GM18858 (cell line): ENCODE measurements around the gene ETV6.
A peak's percentile ranks its signal among the peaks of the same experiment; 100 is the strongest.
"Not testable (repeated sequence)": the region's sequence is repeated elsewhere in the genome, so short reads cannot be mapped to it uniquely, and the experiment has no call there.

Experiments
- ATAC-seq: cut with Tn5 transposase; IDR thresholded peaks from one replicate; pipeline ENCODE4 v1.9.1; 2021; ENCODE audit not compliant: unreplicated experiment

Gene ETV6

GRCh38 chr12:11649413-11650285, at the start of gene ETV6:
TSS of gene ETV6 (plus strand) at chr12:11649674. CDS start at chr12:11650128, 454 bp downstream.
- ATAC-seq: peak; percentile 30

DNA sequence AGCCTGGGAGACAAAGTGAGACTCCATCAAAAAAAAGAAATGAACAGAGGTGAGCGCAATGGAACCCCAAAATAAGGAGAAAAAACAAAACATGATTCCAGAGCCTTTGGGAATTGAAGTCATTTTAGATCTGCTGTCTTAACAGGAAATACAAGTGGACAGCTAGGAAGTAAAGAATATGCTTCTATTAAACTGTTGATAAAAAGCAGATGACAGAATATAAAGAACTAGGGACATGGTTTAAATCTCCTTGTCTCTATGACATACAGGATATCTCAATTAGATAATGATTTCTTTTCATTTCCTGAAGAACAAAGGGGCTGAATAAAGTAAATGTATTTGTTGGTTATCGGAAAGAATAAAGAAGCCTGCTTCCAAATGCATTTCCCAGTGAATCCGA, 49.3 kb upstream of the ETV6 start:
- ATAC-seq: no peak

- ATAC-seq: no peak
These were observed 47.8 kb upstream of the ETV6 start for GRCh38 chr12:11601647-11602046.

DNA sequence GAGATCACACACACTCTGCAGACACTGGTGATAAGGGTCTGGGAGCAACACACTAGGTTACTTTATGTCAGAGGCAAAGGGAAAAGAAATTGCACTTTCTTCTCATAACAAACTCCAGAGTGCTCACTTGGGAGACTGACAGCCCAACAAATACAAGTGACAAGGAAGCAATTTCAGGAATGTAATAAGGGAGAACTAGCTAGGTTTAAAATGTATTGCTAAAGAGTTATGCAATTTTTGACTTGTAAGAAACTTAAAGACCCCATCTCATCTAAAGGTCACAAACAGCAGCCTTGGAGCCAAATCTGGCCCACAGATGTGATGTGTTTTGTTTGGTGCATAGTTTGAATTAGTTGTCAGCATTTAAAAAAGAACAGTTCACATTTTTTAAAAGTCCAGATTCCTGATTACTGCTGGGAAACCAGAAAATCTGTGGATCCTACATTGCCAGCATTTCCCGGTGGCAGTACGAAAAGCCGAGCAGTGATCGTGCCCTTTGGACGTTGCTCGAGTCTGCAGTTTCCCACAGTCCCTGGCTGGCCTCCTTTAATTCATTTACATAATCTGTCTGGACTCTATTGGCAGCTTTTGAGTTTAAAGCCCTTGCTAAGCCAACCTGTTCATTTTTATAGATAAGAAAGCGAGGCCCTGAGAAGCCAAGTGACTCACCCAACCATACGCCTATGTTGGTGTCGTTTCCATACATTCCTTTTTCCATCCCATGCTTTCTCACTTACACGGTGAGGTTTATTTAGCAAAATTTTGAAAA, 42.0 kb upstream of the ETV6 start:
- ATAC-seq: no peak

- no peak for ATAC-seq
These were observed 40.4 kb upstream of the ETV6 start for GRCh38 chr12:11609045-11609444.

GRCh38 chr12:11615481-11615880, 34.0 kb upstream of the ETV6 start:
- no peak for ATAC-seq

DNA sequence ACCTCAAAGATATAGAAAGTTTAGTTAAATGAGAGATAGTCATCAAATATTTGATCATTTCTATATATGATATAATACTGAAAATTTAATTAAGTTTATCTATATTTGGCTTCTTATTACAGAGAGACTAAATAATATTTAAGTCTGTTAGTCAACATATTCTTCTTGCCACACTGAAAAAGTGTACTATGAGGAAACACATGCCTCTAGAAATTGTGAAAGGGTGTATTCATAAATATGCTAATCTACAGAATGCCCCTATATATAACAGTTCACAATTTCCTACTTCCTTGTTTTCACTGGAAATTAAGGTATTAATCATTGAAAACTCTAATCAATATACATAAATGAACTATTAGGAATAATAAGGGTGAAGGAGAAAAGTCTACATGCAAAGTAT, 31.4 kb upstream of the ETV6 start:
- no peak for ATAC-seq

- ATAC-seq: no peak
These were observed 27.6 kb upstream of the ETV6 start for GRCh38 chr12:11621797-11622423.

GRCh38 chr12:11622876-11623281, 26.6 kb upstream of the ETV6 start:
- no peak for ATAC-seq

DNA sequence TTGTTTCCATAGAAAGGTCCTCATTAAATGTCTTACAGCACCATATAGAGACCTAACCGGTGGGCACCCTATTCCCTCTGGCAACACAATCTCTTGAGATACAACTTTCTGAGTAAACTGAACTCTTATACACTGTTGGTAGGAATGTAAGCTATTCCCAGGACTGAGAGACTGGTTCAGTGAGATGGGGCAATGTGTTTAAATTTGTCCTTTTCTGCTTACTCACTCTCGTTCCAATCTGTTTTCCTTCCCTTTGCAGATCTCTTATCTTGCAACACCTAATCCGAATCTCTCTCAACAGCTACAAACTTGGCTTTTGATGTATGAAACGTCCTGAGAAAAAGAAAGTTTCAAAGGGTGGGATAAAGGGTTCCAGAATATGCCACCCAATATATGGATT, 26.1 kb upstream of the ETV6 start:
- ATAC-seq: no peak

DNA sequence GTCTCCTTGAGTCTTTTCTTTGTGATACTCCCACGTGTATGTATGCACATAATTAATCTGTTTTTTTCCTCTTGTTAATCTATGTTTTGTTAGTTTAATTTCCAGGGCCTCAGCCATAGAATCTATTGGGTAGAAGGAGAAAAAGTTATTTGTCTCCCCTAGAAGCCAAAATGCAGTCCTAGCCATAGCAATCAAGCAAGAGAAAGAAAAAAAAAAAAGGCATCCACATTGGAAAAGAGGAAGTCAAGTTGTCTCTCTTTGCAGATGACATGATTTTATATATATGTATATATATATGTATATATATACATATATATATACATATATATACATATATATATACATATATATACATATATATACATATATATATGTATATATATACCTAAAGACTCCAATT, 25.4 kb upstream of the ETV6 start:
- ATAC-seq: no peak

DNA sequence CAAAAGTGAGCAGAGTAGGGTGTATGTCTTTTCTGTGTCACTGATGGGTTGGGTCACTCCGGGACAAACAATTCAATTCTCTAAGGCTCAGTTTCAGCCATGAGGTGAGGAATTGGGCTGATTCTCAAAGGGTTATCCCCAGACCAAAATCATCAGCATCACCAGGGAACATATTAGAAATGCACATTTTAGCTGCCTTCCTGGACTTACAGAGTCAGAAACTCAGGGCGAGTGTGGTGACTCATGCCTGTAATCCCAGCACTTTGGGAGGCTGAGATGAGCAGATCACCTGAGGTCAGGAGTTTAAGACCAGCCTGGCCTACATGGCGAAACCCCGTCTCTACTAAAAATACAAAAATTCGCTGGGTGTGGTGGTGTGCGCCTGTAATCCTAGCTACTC, 21.8 kb upstream of the ETV6 start:
- ATAC-seq: not testable (repeated sequence)

GRCh38 chr12:11628353-11628752, 21.1 kb upstream of the ETV6 start:
- ATAC-seq: no peak

DNA sequence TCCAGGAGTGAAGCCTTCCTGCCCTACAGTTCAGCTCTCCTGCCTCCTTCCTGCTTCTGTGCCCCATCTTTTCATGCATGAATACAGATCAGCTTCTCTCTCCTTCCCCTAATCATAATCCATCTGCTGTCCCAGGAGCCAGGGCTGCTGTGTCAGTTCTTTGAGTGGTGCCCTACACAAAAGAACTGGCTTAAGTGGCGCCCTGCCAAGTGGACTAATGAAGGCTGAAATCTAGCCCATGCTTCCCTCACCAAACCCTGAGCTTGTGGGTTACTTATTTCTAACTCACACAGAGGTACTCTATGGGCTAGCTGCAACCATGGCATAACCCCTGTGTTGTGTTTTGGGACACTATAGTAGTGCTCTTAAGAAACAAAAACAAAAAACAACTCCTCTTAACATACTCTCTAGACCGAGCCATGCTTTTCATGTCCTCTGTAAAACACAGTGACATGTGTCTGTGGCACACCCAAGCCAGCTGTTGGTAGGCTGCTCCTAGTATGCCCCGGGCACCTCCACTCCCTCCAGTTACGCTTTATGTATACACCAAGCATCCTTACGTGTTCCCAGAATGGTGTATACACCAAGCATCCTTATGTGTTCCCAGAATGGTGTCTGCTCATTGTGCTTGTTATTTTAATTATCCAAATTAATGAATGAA, 19.3 kb upstream of the ETV6 start:
- ATAC-seq: no peak

DNA sequence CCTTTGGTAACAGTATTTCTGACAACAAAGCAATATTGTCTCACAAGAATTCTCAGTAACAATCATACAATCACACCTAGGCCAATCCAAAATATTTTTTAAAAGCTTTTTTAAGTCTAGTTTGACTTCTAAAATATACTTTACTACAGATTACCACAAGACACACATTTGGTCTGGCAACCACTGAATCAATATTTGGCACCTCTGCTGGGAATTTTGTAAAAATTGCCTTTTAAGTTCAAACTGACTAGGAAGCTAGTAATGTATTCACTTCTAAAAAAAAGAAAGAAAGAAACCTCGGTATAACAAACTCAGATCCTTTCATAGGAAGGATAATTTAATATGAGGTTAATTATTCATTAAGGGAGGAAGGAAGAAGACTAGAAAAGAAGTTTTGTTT, 18.2 kb upstream of the ETV6 start:
- ATAC-seq: no peak

DNA sequence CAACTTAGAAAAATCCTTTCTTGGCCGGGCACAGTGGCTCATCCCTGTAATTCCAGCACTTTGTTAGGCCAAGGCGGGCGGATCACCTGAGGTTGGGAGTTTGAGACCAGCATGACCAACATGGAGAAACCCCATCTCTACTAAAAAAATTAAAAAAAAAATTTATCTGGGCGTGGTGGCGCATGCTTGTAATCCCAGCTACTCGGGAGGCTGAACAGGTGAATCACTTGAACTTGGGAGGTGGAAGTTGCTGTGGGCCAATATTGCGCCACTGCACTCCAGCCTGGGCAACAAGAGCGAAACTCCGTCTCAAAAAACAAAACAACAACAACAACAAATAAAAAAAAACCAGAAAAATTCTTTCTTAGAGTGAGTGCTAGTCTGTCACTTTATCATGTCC, 17.6 kb upstream of the ETV6 start:
- not testable (repeated sequence) for ATAC-seq

DNA sequence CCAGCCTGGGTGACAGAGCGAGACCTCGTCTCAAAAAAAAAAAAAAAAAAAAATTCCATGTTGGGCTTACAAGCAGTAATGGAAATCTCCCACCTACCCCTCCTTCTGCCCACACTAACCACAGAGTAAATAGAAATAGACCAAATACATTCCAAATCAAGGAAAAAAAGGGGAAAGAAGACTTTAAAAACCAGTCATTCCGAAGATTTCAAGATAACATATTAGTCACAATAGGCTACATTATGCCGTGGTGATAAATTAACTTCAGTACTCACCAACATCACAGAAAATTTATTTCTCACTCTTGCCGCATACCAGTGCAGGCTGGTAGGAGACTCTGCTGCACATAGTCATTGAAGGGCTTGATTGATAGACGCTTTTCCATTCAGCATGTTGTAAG, 15.5 kb upstream of the ETV6 start:
- no peak for ATAC-seq

GRCh38 chr12:11635341-11635740, 14.1 kb upstream of the ETV6 start:
- no peak for ATAC-seq

- ATAC-seq: no peak
These were observed 11.1 kb upstream of the ETV6 start for GRCh38 chr12:11638315-11638916.

- ATAC-seq: no peak
These were observed 10.0 kb upstream of the ETV6 start for GRCh38 chr12:11639454-11639853.

- ATAC-seq: no peak
These were observed 8.0 kb upstream of the ETV6 start for GRCh38 chr12:11641522-11641921.
